GM03348 (cell line): ENCODE measurements around the gene IPO11.
"Not testable (repeated sequence)": the region's sequence is repeated elsewhere in the genome, so short reads cannot be mapped to it uniquely, and the experiment has no call there.

Experiments used
- DNase-seq: peaks from one replicate; pipeline ENCODE4 v3.0.0; 2012; ENCODE audit warnings: low spot score

IPO11 gene

GRCh38 chr5:62514510-62515119 lies 102.1 kb downstream of the IPO11 start:
- DNase-seq: no peak

DNA sequence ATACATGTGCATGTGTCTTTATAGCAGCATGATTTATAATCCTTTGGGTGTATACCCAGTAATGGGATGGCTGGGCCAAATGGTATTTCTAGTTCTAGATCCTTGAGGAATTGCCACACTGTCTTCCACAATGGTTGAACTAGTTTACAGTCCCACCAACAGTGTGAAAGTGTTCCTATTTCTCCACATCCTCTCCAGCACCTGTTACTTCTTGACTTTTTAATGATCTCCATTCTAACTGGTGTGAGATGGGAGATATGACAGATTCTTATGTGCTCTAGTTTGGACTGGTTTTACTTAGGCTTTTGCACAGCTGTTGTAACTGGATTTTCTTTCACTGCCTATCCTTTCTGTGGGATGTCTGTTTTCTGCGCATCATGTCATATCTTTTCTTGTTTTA lies 108.2 kb downstream of the IPO11 start:
- DNase-seq: not testable (repeated sequence)

DNA sequence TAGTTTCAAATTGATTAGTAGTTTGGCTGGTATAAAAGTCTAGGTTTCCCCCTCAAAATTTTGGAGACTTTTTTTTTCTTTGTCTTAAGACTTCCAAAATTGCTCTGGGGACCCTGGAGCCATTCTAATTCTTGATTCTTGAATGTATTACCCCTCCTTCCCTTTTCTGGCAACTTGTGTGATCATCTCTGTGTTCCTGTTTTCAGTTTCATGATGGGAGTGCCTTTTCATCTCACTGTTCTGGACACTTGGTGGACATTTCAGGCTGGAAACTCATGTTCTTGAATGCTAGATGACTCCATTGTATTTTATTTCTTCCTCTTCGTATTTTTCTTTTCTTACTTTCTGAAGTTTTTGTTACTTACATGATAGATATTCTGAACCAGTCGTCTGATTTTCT lies 108.8 kb downstream of the IPO11 start:
- no peak for DNase-seq

GRCh38 chr5:62522811-62523210 lies 110.2 kb downstream of the IPO11 start:
- DNase-seq: no peak

DNA sequence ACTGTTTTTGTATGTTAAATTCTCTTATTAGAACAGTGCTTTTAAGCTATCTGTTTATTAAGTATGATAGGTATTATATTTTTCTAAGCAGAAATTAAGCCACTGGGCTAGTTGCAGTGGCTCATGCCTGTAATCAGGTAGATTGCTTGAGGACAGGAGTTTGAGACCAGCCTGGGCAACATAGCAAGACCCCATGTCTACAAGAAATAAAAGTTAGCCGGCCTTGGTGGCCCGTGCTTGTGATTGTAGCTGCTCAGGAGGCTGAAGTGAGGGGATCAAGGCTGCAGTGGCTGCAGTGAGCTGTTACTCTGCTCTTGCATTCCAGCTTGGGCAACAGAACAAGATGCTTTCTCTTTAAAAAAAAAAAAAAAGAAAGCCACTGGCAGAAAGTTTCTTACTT lies 121.0 kb downstream of the IPO11 start:
- no peak for DNase-seq

- no peak for DNase-seq
Observed at GRCh38 chr5:62534461-62535236, 122.1 kb downstream of the IPO11 start.

DNA sequence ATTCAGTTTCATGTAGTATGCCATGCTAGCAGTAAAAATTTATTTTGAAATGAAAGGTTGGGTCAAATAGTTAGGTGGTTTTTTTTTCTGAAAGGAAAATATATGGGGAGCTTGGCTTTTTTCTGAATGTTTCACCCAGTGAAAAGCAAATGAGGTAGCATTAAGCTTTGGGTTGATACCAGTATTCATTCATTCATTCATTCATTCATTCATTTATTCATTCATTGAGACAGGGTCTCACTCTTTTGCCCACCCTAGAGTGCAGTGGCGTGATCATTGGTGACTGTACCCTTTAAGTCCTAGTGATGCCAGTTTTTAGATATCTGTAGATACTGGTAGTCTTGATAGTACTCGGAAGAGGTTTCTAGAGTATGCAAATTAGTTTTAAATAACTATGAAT lies 123.7 kb downstream of the IPO11 start:
- DNase-seq: no peak

- DNase-seq: no peak
Observed at GRCh38 chr5:62536783-62537182, 124.2 kb downstream of the IPO11 start.

DNA sequence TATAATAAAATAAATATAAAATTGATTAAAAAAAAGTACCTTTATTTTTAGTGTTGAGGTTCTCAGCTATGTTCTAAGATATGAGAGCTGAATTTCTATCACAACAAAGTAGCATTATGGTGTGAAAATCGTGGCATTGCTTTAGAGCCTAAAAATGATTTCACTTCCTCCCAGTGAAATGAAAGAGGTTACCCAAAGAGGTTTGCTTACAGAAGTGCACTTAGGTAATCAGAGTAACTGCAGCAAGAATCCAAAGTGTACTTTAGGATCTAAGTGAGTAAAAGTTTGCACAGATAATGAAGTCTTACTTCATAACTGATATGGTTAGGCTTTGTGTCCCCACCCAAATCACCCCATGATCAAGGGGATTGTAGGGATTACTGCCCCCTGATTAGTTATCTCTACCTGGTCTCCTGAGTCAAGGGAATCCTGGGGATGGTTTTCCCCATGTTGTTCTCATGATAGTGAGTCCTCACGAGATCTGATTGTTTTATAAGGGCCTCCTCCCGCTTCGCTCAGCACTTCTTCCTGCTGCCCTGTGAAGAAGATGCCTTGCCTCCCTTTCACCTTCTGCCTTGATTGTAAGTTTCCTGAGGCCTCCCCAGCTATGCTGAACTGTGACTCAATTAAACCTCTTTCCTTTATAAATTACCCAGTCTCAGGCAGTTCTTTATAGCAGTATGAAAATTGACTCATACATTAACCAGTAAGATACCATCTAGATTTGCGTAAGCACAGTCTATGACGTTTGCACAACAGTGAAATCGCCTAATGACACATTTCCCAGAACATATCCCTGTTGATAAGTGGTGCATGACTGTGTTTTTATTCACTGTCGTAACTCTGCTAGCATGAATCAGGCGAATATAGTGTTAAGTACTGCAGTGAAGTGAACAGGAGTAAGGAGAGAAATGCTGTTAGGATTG lies 125.7 kb downstream of the IPO11 start:
- no peak for DNase-seq

GRCh38 chr5:62542720-62543119 lies 130.2 kb downstream of the IPO11 start:
- no peak for DNase-seq

DNA sequence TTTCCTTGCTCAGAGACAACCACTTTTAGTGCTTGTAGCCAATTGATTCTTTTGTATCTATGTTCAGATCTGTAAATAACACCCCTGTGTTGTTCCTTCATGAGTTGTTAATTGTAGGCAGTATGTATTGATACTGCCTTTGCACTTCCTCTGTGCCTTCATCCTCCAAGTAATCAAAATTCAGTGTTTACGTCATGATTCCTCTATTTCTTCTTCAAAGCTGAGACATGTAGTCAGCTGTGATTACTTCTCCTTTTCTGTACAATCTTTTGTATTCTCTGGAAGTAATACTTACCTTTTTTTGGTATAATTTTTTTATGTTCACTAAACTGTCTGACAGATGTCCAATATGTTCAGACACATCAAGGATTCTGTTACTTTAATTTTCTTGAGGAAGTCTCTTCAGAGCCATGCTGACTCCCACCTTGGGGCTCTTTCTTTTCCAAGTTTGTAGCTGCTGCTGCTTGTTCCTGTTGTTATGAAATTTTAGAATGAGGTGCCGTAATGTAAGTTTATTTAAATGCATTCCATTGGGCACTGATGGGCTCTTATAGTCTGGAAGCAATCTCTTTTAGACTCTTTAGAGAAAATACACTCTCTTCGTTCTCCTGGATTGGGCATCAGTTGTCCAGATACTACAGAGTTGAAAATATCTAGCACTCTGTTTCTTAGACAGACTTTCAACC lies 135.5 kb downstream of the IPO11 start:
- DNase-seq: no peak

- no peak for DNase-seq
Observed at GRCh38 chr5:62550103-62550502, 137.5 kb downstream of the IPO11 start.

DNA sequence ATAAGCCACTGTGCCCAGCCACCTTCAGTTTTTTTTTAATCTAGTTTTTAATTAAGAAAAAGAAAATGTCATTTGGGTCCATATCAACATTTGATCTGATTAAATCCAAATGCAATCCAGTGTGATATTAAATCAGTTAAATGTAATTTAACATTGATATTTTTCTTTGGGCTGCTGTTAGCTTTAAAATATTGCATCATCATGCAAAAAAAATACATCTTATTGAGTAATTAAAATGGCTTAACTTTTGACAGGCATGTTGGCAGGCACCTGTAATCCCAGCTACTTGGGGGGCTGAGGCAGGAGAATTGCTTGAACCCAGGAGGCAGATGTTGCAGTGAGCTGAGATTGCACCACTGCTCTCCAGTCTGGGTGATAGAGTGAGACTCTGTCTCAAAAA lies 143.4 kb downstream of the IPO11 start:
- DNase-seq: no peak

- no peak for DNase-seq
Observed at GRCh38 chr5:62558941-62559340, 146.4 kb downstream of the IPO11 start.

GRCh38 chr5:62560786-62561185 lies 148.2 kb downstream of the IPO11 start:
- DNase-seq: no peak

- DNase-seq: no peak
Observed at GRCh38 chr5:62561896-62562295, 149.3 kb downstream of the IPO11 start.

- DNase-seq: no peak
Observed at GRCh38 chr5:62562867-62563266, 150.3 kb downstream of the IPO11 start.

GRCh38 chr5:62564101-62564500 lies 151.5 kb downstream of the IPO11 start:
- DNase-seq: no peak

DNA sequence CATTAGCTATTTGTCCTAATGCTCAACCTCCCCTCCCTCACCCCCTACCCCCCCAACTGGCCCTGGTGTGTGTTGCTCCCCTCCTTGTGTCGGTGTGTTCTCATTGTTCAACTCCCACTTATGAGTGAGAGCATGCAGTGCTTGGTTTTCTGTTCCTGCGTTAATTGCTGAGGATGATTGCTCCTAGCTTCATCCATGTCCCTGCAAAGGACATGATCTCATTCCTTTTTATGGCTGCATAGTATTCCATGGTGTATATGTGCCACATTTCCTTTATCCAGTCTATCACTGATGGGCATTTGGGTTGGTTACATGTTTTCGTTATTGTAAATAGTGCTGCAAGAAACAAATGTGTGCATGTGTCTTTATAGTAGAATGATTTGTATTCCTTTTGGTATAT lies 153.2 kb downstream of the IPO11 start:
- not testable (repeated sequence) for DNase-seq

- no peak for DNase-seq
Observed at GRCh38 chr5:62568143-62568542, 155.6 kb downstream of the IPO11 start.

DNA sequence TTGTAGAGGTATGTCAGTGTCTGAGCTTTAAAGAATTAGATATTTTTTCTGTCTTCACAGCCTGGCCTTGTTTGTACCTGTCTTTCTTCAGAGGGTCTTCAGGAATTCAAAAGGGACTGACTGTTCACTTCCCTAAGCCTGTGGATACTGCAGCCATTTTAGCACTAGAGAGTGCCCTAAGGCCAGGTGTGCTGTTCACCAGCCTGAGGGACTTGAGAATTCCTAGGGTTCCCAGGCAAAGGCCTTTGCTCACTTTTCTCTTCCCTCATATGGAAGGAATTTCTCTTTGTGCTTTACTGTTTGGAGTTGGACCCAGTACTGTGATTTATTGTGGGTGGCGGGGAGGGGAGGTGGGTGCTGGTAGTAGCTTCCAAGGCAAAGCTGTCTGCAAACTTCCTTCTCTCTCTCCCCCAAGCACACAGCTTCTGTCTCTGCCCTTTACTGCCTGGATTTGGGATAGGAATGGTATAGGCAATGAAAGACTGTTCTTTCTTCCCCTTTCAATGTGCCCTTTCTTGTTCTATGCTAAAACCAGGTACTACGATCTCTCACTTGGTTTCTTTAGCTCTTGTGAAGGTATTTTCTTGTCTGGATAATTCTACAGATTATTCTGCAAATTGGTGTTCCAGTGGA lies 156.4 kb downstream of the IPO11 start:
- DNase-seq: no peak

- no peak for DNase-seq
Observed at GRCh38 chr5:62569470-62569869, 156.9 kb downstream of the IPO11 start.
